B cell (primary cell): Measurements from ENCODE around the gene KCNJ14.

ENCODE experiments used
- EZH2 ChIP-seq: IDR thresholded peaks from 2 replicates; pipeline ENCODE4 v1.6.1; 2012; ENCODE audit warnings: borderline replicate concordance, low read depth, mild to moderate bottlenecking, moderate library complexity, low read length; ENCODE audit not compliant: insufficient read depth, poor library complexity, severe bottlenecking
- TF ChIP-seq, protein P1 (sequence below): fragments of 200-600 bp; IDR thresholded peaks from one replicate; pipeline ENCODE4 v1.8.0; 2022; ENCODE audit warnings: antibody characterized with exemption, mild to moderate bottlenecking

DNA sequence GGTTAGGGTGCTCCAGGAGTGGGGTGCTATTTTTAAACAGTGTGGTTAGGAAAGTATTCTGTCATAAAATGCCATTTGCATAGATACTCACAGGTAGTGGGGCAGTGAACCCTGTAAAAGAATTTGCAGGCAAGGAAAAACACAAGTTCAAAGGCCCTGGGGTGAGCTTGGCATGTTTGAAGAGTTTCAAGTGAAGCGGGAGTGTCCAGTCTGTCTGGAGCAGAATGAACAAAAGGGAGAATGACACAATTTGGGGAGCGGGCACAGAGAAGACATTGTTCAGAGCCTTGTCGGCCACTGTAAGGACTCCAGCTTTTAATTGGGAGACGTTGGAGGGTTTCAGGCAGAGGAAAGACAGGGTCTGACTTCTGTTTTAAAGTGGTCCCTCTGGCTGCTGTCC is 6.8 kb upstream of the KCNJ14 start:
- TF ChIP-seq, protein P1, sequence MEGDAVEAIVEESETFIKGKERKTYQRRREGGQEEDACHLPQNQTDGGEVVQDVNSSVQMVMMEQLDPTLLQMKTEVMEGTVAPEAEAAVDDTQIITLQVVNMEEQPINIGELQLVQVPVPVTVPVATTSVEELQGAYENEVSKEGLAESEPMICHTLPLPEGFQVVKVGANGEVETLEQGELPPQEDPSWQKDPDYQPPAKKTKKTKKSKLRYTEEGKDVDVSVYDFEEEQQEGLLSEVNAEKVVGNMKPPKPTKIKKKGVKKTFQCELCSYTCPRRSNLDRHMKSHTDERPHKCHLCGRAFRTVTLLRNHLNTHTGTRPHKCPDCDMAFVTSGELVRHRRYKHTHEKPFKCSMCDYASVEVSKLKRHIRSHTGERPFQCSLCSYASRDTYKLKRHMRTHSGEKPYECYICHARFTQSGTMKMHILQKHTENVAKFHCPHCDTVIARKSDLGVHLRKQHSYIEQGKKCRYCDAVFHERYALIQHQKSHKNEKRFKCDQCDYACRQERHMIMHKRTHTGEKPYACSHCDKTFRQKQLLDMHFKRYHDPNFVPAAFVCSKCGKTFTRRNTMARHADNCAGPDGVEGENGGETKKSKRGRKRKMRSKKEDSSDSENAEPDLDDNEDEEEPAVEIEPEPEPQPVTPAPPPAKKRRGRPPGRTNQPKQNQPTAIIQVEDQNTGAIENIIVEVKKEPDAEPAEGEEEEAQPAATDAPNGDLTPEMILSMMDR, result no peak
- TF ChIP-seq EZH2, result no peak
